ENCODE measurements around the gene NEFH. TPM values are rescaled to one million over a fixed set of nuclear protein-coding genes. Genes with fewer than 3 reads are reported as not detected.

Gene NEFH
- total and polyA plus RNA-seq, 2 donors (not counting 3 experiments of a cell fraction or from before 2014, with no cell fraction given): 0.09 to 0.59 TPM

DNA sequence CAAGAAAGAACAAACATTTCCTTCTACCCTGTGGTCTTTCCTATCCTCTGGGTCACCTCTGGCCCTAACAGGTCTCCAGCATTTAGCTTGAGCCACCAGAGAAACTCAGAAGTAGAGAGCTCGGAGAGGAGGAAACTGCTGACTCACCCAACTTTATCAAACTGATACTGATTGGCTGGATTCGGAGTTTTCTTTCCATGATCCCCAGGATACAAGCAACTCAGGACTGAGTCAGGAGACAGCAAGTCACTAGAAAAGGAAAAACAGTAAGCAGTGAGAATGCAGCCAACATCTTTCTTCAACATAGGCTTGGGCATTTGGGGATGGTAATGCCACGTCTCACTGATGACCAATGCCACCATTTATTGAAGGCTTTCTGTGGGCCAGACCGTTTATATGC is 40.8 kb downstream of the NEFH start:
- FAIRE-seq (peak; percentile 99), DNase-seq (ENCODE audit: low read depth, low spot score) (peak; percentile 94)
- peak overlapping the region; percentile 4 for H3K4me2 ChIP-seq (ENCODE audit: insufficient read depth, low read length)
- ChIA-PET CTCF (interaction anchor here (0.9 to 1.7 kb wide), 6 partner anchors 10 to 125 kb away, joined by 3 to 8 read pairs (median 4); no protein-coding TSS in a partner anchor), POLR2A (no interaction called here)
- H3K9me3 ChIP-seq (replicated peaks; ENCODE audit: control insufficient read depth, insufficient read depth, low read length): no peaks in the 10 kb centered on the region
- no peak overlapping the region for H2AFZ ChIP-seq (ENCODE audit: low read depth, low read length)
- TF ChIP-seq FOS (IDR thresholded peaks at IDR 0.05; ENCODE audit: borderline replicate concordance, insufficient read depth, low read length) (peak; percentile 78), GATA2 (IDR thresholded peaks at IDR 0.05; ENCODE audit: insufficient read depth, insufficient read length, low read depth, low read length) (no peak)
- no peaks in the 10 kb centered on the region for H4K20me1 ChIP-seq (replicated peaks; ENCODE audit: control insufficient read depth, extremely low read depth, insufficient read depth, low read length)
- H3K27me3 ChIP-seq (ENCODE audit: control insufficient read depth in 2 of 2, insufficient read depth in 2 of 2, low read length in 2 of 2): no peaks in the 10 kb centered on the region
- peaks cover 24 to 57% of the 10 kb centered on the region in 2 experiments for H3K36me3 ChIP-seq (ENCODE audit: control insufficient read depth in 2 of 2, extremely low read depth in 1 of 2, insufficient read depth in 2 of 2, low read length in 2 of 2)
- no peak overlapping the region for H3K9ac ChIP-seq (replicated peaks; ENCODE audit: extremely low read depth, insufficient read depth, low read length)
- H3K4me1 ChIP-seq (ENCODE audit: control insufficient read depth, extremely low read depth, insufficient read depth, low read length): peaks cover 12% of the 10 kb centered on the region
- intact Hi-C loops (cut with micrococcal nuclease): loop anchor here (5.0 kb wide), 1 partner anchor 124 kb away; no protein-coding TSS in a partner anchor
- H3K27ac ChIP-seq (ENCODE audit: insufficient read depth, low read depth, low read length): peak overlapping the region; percentile 61
- no TSS peak for BruUV-seq (replicated peaks)
- no peak overlapping the region for H3K4me3 ChIP-seq (replicated peaks in 1 of 3; ENCODE audit: insufficient read depth in 1 of 3, low read depth in 1 of 3, low read length in 3 of 3)
- no peaks in the 10 kb centered on the region for H3K9me1 ChIP-seq (replicated peaks; ENCODE audit: control insufficient read depth, extremely low read depth, insufficient read depth, low read length)
- H3K79me2 ChIP-seq (ENCODE audit: control insufficient read depth, insufficient read depth, low read length): no peaks in the 10 kb centered on the region
- dilution Hi-C loops (cut with MboI; ENCODE audit: extremely low pct_ligation_motif_present, low sequenced_read_pairs): no loop called here

DNA sequence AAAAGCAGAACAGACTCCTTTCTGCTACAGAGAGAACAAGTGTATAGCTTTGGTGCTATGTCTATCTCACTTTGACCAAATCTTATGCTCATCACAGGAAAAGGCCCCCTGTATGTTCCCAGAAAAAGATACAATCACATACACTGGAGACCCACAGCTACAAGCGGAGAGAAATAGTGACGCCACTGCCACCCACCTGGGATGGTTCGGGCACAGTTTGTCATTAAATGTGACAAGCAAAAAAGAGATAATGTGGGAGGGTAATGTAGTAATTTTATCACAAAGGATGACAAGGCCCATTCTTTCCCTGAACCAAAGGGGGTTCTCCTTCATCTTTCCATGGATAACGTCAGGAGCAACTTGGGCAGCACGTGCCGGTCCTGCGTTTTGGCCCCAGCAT is 41.5 kb downstream of the NEFH start:
- Histone ChIP-seq H3K9me1 (replicated peaks; ENCODE audit: control insufficient read depth, extremely low read depth, insufficient read depth, low read length) (no peaks in the 10 kb centered on the region), H3K79me2 (ENCODE audit: control insufficient read depth, insufficient read depth, low read length) (no peaks in the 10 kb centered on the region), H3K4me2 (ENCODE audit: insufficient read depth, low read length) (no peak overlapping the region), H3K36me3 (ENCODE audit: control insufficient read depth in 2 of 2, extremely low read depth in 1 of 2, insufficient read depth in 2 of 2, low read length in 2 of 2) (peaks cover 22 to 55% of the 10 kb centered on the region in 2 experiments), H3K27ac (ENCODE audit: insufficient read depth, low read depth, low read length) (peak overlapping the region; percentile 61), H4K20me1 (replicated peaks; ENCODE audit: control insufficient read depth, extremely low read depth, insufficient read depth, low read length) (no peaks in the 10 kb centered on the region), H2AFZ (ENCODE audit: low read depth, low read length) (no peak overlapping the region), H3K9me3 (replicated peaks; ENCODE audit: control insufficient read depth, insufficient read depth, low read length) (no peaks in the 10 kb centered on the region), H3K4me3 (replicated peaks in 1 of 3; ENCODE audit: insufficient read depth in 1 of 3, low read depth in 1 of 3, low read length in 3 of 3) (no peak overlapping the region), H3K9ac (replicated peaks; ENCODE audit: extremely low read depth, insufficient read depth, low read length) (no peak overlapping the region), H3K27me3 (ENCODE audit: control insufficient read depth in 2 of 2, insufficient read depth in 2 of 2, low read length in 2 of 2) (no peaks in the 10 kb centered on the region), H3K4me1 (ENCODE audit: control insufficient read depth, extremely low read depth, insufficient read depth, low read length) (peaks cover 12% of the 10 kb centered on the region)
- no peak for DNase-seq (ENCODE audit: low read depth, low spot score)
- ChIA-PET CTCF (interaction anchor here (1.3 to 1.7 kb wide), 2 partner anchors 10 to 18 kb away, joined by 4 to 8 read pairs; no protein-coding TSS in a partner anchor), POLR2A (no interaction called here)
- dilution Hi-C loops (cut with MboI; ENCODE audit: extremely low pct_ligation_motif_present, low sequenced_read_pairs): no loop called here
- no peak for FAIRE-seq
- intact Hi-C loops (cut with micrococcal nuclease): loop anchor here (5.0 kb wide), 1 partner anchor 124 kb away; no protein-coding TSS in a partner anchor
- BruUV-seq (replicated peaks): no TSS peak
- TF ChIP-seq JUN (IDR thresholded peaks at IDR 0.05; ENCODE audit: borderline replicate concordance, insufficient read depth, insufficient read length, low read depth) (no peak), GATA2 (IDR thresholded peaks at IDR 0.05; ENCODE audit: insufficient read depth, insufficient read length, low read depth, low read length) (no peak), MYC (IDR thresholded peaks at IDR 0.05; ENCODE audit: low read depth, low read length) (no peak), POLR2A (IDR thresholded peaks at IDR 0.05; ENCODE audit: low read depth, low read length) (no peak), FOS (IDR thresholded peaks at IDR 0.05; ENCODE audit: borderline replicate concordance, insufficient read depth, low read length) (no peak), EZH2 (IDR thresholded peaks at IDR 0.05; ENCODE audit: borderline replicate concordance, low read depth, low read length, severe bottlenecking) (no peak)
- TF ChIP-seq, protein P1, sequence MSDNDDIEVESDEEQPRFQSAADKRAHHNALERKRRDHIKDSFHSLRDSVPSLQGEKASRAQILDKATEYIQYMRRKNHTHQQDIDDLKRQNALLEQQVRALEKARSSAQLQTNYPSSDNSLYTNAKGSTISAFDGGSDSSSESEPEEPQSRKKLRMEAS (IDR thresholded peaks at IDR 0.05; ENCODE audit: insufficient read depth, insufficient read length): no peak
